ACHN (cell line): ENCODE measurements around the gene CAP2.

Experiments used
- DNase-seq: peaks from one replicate; pipeline ENCODE4 v3.0.0-alpha.2; 2015
- in situ Hi-C: cut with HindIII; loops from 2 replicates; pipeline ENCODE4 v1.10.0; 2017; ENCODE audit warnings: low sequenced_read_pairs, low pct_ligation_motif_present, low pct_unique_long_range_greater_than_20kb

Gene CAP2

DNA sequence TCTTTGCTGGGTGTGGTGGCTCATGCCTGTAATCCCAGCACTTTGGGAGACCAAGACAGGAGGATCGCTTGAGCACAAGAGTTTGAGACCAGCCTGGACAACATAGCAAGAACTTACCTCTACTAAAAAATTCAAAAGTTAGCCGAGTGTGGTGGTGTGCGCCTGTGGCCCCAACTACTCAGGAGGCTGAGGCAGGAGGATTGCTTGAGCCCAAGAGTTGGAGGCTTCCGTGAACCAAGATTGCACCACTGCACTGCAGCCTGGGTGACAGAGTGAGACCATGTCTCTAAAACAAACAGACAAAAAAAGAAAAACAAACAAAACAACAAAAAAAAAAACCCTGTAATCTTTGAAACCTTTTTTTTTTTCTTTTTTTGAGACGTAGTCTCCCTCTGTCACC is 67.5 kb downstream of the CAP2 start:
- DNase-seq, result no peak
- in situ Hi-C loops, result no loop called here

DNA sequence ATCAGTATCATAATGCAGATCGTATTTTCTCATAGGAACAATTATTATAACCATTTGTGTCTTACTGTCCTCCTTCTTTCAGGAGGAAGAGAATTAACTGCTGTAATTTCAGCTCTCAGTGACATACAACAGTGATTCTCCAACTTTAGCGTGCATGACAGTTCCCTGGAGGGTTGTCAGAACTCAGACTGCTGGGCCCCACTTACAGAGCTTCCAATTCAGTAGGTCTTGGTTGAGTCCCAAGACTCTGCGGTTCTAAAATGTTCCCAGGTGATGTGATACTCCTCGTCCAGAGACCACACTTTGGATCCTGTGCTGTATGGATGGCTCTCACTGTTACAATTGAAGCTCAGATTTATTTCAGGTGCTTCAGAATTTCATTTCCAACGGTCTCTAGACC is 72.8 kb downstream of the CAP2 start:
- in situ Hi-C loops, result no loop called here
- DNase-seq, result no peak

DNA sequence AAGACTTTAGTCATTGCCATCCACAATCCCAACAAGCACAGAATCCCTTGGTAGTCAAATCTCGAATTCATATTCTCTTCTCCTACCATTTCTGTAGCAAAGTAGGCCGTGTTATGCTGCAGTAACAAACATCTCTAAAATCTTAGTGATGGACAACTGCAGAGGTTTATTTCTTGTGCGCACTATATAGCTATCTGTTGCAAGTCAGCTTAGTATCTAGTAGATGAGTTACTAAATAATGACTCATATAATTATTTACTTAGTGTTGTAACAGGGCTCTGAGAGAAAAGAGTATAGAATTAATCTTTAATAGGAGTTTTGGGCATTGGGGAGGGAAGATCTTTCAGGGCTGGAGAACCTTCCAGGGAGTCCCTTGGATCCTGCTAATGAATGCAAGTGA is 73.3 kb downstream of the CAP2 start:
- in situ Hi-C loops, result no loop called here

DNA sequence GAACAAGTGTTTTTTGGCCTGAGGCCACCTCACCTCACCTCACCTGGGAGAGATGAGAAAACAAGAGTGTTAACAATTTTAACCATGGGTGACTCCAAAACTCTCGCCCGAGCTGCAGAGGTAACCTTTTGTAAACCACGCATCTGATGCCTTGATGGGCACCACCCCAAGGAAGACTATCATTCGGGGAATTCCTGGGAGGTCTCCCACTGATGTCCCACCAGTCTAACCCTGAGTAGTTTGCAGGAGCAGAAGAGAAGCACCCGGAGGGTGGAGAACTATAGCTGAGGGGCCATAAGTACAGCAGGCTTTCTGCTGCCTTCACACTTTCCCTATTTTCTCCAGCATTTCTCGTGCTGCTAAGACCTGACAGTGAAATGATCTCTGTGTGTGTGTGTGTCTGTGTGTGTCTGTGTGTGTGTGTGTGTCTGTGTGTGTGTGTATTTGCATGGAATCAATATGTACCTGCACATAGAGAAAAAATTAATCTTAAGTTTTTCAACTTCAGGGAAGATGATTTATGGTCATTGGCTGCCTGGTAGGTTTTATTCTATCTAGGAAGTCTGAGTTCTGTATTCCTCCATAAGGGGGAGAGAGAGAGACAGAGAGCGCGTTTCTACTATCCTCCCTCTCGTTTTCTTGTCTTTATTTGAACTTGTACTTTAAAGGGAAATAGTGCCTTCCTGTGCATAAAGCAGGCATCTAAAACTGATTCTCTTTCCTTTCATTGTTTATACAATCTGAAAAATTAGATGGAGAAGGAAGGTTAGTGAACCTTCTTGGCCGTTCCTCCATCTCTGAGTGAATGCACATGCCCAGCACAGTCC is 75.8 kb downstream of the CAP2 start:
- DNase-seq, result no peak
- in situ Hi-C loops, result no loop called here

More for the DNA sequence above, 73.3 kb downstream of the CAP2 start:
- peak; percentile 5 for DNase-seq

DNA sequence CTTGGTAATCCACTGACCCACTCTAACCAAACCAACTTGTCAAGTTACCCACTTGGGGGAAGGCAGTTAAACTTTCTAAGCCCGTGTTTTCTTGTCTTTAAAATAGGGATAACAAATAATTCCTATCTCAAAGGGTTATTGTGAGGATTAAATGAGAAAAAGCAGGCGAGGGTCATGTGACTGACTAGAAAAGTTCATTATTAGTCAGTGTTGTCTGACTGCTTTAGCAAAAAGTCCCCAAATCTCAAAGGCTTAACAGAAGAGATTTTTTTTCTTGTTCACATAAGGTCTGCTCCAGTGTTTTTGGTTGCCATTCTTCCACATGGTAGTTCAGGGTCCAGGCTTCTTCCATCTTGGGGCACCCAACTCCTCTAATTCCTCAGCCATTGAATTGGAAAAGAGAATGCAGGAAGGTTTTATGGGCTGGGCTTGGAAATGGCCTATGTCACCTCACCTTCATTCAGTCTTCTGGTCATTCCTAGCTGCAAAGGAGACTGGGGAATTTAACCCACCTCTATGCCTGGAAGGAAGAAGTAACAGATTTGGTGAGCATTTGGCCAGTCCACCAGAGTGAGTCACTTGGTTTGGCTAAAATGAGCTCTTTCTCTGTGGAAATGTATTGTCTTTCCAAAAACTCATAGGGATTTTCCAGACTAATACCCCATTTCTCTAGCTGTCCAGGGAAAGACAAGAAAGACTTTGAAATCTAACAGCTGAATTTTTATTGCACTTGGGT is 77.0 kb downstream of the CAP2 start:
- DNase-seq, result no peak
- in situ Hi-C loops, result no loop called here

DNA sequence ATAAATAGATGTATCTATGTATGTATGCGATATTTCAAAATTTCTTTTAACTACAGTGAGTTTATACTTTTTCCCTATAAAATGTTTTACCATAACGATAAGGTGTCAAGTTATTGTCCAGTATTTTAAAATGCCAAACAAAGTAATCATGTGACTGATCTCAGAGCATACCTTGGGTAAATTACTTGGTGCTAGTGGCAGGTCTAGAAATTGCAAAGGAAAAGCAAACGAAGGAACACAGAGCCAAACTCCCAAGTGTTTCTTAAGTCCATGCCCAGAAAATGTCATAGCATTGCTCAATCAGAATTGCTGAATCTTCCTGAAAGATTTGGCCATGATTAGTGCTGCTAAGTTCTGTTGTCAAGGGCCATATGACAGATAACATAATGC is 77.5 kb downstream of the CAP2 start:
- in situ Hi-C loops, result no loop called here
- DNase-seq, result no peak

DNA sequence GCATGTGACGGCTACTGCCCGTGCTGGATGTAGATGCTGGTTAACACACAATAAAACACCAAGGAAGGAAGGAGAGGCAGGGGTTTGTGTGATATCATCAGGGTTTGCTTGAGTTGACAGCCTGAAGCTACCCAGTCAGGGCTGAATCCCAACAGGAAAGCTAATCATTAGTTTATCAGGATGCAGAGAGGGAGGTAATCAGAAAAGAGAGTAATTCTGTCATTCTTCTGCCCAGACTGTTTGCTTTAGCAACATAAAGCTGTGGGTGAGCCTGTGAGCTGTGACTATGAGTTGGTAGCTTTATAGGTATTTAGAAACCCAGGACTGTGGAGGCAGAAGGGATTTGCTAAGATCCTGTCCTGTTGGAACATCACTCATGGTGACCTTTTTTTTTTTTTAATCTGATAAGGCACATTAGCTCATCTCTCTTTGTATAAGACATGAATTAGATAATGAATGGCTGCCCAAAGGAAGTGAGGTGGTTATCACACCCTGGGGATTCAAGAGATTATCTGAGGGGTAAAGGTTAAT is 79.3 kb downstream of the CAP2 start:
- no peak for DNase-seq
- in situ Hi-C loops, result no loop called here

DNA sequence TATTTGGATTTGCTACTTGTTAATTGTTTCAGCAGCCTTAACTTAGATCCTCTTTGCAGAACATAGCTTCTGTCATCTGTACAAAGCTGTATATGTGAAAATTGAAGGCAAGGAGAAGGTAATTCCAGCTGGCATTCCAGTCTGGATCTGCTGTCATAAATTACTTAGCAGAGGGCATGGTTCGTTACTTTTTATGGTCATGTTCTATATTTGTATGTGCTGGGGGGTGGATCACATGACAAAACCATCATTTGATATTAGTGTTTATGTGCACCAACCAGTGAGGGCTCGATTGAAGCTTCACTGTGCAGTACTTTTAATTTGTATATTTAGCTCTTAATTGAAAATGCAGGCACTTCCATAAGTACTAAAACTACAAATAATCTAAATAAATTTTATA is 80.2 kb downstream of the CAP2 start:
- no peak for DNase-seq
- in situ Hi-C loops, result no loop called here

DNA sequence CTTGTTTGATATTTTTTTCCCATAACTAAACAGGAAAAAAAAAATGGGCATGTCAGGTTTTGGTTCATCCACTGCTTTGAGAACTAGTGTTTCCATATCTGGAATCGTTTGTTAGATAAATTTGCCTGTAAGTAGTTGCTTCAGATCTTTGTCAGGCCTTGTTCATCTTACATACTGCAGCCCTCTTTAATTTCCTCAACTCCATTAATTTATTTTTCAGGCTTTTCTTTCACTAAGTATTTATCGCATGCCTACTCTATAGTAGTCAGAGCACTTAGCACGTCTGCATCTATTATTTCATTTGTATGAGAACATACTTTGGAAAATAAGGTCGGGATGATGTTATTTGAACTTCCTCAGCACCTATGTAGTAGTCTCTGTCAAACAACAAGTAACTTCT is 80.9 kb downstream of the CAP2 start:
- in situ Hi-C loops, result no loop called here
- DNase-seq, result no peak

DNA sequence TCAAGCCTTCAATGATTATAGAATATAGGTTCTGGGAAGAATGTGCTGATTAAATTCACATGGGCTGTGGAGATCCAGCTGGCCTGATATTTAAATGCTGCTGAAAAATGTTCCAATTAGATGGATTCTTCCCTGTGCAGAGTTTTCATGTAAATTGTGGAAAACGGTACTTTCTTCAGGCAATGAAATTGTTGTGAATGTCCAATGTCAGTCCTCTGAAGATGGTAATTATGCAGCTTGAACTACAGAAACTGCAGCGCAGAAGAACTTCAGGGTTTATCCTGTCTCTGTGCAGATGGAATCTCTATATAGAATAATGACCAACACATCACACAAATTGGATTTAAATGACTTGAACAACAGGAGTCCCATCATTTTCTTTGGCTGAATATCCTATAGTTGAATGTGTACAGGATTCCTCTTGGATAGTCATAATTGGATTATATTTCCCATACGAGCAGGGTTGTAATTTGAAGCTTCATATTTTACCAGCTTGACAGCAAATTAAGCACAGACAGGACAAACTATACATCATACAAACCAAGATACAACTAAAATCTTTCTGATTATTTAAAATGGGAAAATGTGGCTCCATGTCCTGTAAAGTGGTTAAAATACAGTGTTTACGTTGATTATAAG is 82.3 kb downstream of the CAP2 start:
- no peak for DNase-seq
- in situ Hi-C loops, result no loop called here

DNA sequence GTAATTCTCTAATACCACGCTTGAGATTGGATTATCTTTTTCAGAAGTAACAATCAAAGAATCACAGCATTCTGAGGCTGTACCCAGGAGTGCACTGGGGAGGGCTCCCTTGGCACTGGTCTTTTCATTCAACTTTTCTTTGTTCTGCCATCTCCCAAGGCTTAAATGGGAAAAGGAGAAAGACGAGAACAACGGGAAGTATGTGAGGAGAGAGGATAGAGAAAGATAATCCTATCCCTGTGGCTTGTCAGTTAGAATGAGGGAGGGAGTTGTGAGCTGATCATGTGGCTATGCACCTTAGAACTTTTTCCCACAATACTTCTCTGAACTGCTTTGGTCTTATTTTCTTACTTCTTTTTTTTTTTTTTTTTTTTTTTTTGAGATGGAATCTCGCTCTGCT is 83.1 kb downstream of the CAP2 start:
- in situ Hi-C loops, result no loop called here
- DNase-seq, result no peak

DNA sequence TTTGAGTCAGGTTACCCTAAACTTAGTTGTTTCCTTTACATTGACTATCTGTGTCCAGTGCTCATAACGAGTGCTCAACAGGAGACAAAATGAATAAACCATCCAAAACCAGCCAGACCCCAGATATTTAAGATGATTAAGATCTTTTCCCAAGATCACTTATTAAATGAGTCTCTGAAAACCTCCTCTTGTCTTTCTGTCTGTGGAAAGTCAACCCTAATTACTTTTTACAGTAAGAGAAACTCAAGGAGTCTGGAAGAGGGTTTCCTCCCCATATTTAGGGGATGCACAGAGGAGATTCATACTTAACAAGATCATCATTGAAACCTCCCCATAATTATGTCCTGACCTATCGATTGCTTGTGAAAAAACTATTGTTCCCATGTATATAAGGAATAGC is 84.0 kb downstream of the CAP2 start:
- no peak for DNase-seq
- in situ Hi-C loops, result no loop called here

DNA sequence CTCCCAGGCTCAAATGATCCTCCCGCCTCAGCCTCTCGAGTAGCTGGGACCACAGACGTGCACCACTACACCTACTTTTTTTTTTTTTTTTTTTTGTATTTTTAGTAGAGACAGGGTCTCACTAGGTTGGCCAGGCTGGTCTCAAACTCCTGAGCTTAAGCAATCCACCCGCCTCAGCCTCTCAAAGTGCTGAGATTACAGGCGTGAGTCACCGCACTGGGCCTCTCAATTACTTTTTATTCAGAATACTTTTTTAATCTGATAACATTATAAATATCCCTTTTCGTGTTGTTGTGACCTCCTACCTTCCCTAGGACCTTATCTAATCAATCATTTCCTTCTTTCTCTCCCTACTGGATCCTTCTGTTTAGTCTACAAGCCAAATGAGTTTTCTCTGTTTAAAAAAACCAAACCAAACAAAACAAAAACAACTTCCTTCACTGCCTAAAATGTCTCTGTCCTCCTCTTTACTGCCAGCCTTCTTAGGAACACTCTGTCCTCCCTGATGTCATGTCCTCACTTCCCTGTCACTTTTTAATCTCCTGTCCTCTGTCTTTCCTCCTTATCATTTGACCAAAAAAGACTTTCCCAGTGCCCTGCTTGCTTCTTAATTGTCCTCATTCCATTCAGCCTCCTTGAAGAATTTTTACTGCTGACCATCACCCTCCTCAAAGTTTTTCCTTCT is 85.0 kb downstream of the CAP2 start:
- no peak for DNase-seq
- in situ Hi-C loops, result no loop called here

DNA sequence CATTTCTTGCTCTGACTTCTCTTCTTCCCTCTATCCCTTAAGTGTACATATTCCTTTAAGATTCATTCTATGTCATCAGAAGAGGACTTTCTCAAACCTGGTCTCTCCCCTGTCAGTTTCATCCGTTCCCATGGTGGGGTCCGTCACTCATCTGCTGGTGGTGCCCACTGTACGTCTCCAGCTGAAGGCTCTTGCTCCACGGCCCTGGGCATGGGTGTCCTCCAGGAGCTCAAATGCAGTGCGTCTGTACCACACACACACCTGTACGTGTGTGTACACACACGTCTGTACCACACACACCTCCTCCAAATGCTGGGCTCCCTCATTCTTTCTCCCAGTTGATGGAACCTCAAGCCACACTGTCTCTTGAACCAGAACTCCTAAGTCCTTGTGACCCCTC is 85.6 kb downstream of the CAP2 start:
- in situ Hi-C loops, result no loop called here

DNA sequence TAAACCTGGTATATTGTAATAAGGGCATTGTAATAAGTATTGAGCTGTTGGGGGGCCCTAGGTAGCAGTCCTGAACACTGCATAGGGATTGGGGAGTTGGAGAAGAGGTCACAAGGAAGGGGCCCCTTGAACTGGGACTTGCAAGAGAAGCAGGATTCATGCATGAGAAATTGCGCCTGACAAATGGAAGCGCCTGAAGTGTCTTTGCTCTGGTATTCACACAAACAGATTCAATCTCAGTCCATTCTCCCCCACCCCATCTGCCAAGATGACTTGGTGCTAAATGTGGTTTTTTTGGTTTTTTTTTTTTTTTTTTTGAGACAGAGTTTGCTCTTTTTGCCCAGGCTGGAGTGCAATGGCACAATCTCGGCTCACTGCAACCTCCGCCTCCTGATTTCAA is 87.1 kb downstream of the CAP2 start:
- in situ Hi-C loops, result no loop called here

More for the DNA sequence above, 85.6 kb downstream of the CAP2 start:
- no peak for DNase-seq

DNA sequence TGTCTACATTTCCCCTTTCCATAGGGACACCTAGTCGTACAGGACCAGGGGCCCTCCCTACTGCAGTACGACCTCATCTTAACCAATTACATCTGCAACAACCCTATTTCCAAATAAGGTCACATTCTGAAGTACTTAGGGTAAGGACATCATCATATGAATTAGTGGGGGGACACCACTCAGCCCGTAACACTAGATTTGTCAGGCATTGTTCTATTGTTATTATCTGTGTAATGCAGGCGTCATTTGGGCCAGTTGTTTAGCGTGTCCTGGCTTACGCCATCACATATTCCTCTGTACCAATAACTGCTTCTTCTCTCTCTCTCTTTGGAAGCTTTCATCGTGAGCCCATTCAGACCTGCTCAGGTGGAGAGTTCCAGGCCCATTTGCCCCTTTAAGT is 89.3 kb downstream of the CAP2 start:
- no peak for DNase-seq

More for the DNA sequence above, 87.1 kb downstream of the CAP2 start:
- DNase-seq, result no peak

DNA sequence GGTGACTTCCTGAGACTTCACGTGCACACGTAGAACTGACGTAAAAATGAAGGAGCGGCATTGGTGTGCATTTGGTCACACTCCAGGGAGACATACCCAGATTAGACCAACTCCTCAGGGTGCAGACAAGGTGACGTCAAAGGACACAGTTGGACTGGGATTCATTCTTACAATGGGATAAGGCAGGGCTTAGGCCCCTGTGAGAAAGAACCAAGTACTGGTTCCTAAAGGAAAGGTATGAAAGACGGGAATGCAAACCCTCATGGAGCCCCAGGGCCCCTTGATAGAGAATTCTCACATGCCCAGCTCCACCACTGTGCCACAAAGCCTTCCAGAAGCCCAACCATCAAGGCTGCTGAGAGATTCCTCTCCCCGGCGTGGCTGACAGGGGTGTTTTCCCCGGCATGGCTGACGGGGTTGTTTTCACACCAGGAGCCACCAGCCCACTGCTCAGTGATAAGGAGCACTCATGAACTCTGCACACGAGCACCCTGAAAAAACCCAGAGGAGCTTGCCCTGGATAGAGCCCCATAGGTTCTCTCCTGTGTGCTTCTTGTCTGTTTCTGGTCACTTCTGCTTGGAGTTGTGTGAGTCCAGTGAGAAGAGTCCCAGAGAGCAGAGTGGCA is 90.1 kb downstream of the CAP2 start:
- DNase-seq, result no peak
- in situ Hi-C loops, result no loop called here

More for the DNA sequence above, 89.3 kb downstream of the CAP2 start:
- in situ Hi-C loops, result no loop called here

DNA sequence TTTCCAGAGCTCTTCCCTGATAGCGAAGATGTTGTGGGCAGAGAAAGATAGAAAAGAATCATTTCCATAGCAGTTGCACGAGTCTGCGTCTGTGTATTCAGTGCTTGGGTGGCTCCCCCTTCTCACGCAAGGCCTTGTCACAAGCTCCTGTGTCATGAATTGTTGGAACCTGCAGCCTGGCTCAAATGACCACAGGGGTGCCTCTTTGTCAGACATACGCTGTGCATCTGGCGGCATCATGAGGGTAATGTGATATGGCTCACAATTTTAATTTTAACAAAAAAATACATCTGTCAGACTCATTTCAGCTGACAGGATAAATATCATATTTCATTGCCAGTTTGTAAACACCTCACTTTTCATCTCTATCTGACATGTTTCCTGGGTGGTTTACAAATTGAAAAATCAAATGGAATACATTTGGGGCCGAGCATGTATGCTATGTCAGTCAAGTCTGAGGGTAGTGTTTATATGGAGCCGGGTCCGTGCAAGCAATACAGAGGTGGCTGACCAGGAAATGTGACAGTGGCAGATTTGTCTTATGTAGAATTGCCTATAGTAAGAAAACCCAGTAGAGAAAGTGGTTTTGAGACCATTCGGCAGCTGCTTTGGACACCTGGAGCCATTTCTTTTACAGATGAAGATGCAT is 90.9 kb downstream of the CAP2 start:
- no peak for DNase-seq
- in situ Hi-C loops, result no loop called here
